DOHH2 (cell line): ENCODE data around the gene PNLIPRP3.

Experiments
- H3F3A ChIP-seq: fragments of 200-600 bp; sonication (generic), shearing (Covaris generic); 2 replicates; pipeline ENCODE4 v1.6.0; 2016; ENCODE audit warnings: antibody characterized with exemption, mild to moderate bottlenecking; ENCODE audit not compliant: control insufficient read depth, insufficient read depth
- H3K27ac ChIP-seq: fragments of 200-600 bp; sonication (generic); 2 replicates; pipeline ENCODE4 v1.5.1; 2014; ENCODE audit warnings: low read depth, mild to moderate bottlenecking, low read length, moderate library complexity
- H3K27me3 ChIP-seq: fragments of 200-600 bp; sonication (generic); 2 replicates; pipeline ENCODE4 v1.6.1; 2014; ENCODE audit warnings: mild to moderate bottlenecking, low read length, mixed read lengths; ENCODE audit not compliant: control insufficient read depth
- H3K36me3 ChIP-seq: fragments of 200-600 bp; sonication (generic); 2 replicates; pipeline ENCODE4 v1.6.1; 2014; ENCODE audit warnings: mild to moderate bottlenecking, low read length, moderate library complexity, mixed read lengths; ENCODE audit not compliant: control insufficient read depth
- H3K4me1 ChIP-seq: fragments of 200-600 bp; sonication (generic); 2 replicates; pipeline ENCODE4 v1.6.1; 2014; ENCODE audit warnings: mild to moderate bottlenecking, low read length, mixed read lengths; ENCODE audit not compliant: control insufficient read depth
- H3K4me2 ChIP-seq: fragments of 200-600 bp; sonication (generic); 2 replicates; pipeline ENCODE4 v1.6.0; 2014; ENCODE audit warnings: mild to moderate bottlenecking, low read length, moderate library complexity
- H3K4me3 ChIP-seq: fragments of 200-600 bp; sonication (generic); 2 replicates; pipeline ENCODE4 v1.5.1; 2014; ENCODE audit warnings: mild to moderate bottlenecking, low read length, mixed read lengths
- H3K79me2 ChIP-seq: fragments of 200-600 bp; sonication (generic); 2 replicates; pipeline ENCODE4 v1.6.1; 2014; ENCODE audit warnings: mild to moderate bottlenecking, low read length, mixed read lengths; ENCODE audit not compliant: control insufficient read depth
- H3K9me2 ChIP-seq: fragments of 200-600 bp; sonication (generic); replicated peaks from 2 replicates; pipeline ENCODE4 v1.6.1; 2014; ENCODE audit warnings: mild to moderate bottlenecking, low read length, mixed read lengths; ENCODE audit not compliant: control insufficient read depth
- H3K9me3 ChIP-seq: fragments of 200-600 bp; sonication (generic); 2 replicates; pipeline ENCODE4 v1.6.1; 2014; ENCODE audit warnings: antibody characterized with exemption, low read length, mixed read lengths; ENCODE audit not compliant: control insufficient read depth, insufficient read depth
- H4K20me1 ChIP-seq: fragments of 200-600 bp; sonication (generic); 2 replicates; pipeline ENCODE4 v1.6.0; 2014; ENCODE audit warnings: low read depth, mild to moderate bottlenecking, antibody characterized with exemption, low read length, moderate library complexity; ENCODE audit not compliant: control insufficient read depth, insufficient read depth
- EZH2phosphoT487 ChIP-seq: fragments of 200-600 bp; sonication (generic); IDR thresholded peaks from 2 replicates; pipeline ENCODE4 v1.6.1; 2017; ENCODE audit warnings: borderline replicate concordance, mild to moderate bottlenecking, antibody characterized with exemption, low read length, moderate library complexity, mixed read lengths
- TF ChIP-seq, protein P1 (sequence below): fragments of 200-600 bp; sonication (generic); IDR thresholded peaks from one replicate; pipeline ENCODE4 v1.5.1; 2014; ENCODE audit warnings: antibody characterized with exemption, mild to moderate bottlenecking, low read depth, low read length; ENCODE audit not compliant: poor library complexity, severe bottlenecking

The PNLIPRP3 gene

DNA sequence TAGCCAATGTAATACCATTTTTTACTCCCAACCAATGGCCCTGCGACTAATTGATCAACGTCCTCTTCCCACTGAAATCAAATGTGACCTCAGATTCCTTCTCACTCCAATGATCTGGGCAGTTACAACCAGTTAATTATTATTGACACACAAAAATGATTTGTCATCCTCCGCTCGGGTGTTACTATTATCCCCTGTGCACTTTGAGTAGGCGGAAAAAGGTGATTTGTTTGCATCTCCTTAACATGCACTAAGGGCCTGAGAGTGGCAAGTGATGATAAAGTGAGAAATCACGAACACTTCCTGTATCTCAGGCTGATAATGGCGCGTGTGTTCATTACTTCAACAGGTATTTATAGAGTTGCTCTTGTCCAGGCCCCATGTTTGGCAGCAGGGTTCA is 77.1 kb downstream of the PNLIPRP3 start:
- Histone ChIP-seq H3K9me2 (no peaks in the 10 kb centered on the region), H3K9me3 (no peaks in the 10 kb centered on the region), H3F3A (no peaks in the 10 kb centered on the region), H3K27ac (no peak overlapping the region), H3K79me2 (no peaks in the 10 kb centered on the region), H3K36me3 (no peaks in the 10 kb centered on the region), H4K20me1 (no peaks in the 10 kb centered on the region), H3K4me3 (no peak overlapping the region), H3K4me1 (no peaks in the 10 kb centered on the region), H3K27me3 (no peaks in the 10 kb centered on the region), H3K4me2 (no peak overlapping the region)
- TF ChIP-seq EZH2phosphoT487 = no peak
- TF ChIP-seq, protein P1, sequence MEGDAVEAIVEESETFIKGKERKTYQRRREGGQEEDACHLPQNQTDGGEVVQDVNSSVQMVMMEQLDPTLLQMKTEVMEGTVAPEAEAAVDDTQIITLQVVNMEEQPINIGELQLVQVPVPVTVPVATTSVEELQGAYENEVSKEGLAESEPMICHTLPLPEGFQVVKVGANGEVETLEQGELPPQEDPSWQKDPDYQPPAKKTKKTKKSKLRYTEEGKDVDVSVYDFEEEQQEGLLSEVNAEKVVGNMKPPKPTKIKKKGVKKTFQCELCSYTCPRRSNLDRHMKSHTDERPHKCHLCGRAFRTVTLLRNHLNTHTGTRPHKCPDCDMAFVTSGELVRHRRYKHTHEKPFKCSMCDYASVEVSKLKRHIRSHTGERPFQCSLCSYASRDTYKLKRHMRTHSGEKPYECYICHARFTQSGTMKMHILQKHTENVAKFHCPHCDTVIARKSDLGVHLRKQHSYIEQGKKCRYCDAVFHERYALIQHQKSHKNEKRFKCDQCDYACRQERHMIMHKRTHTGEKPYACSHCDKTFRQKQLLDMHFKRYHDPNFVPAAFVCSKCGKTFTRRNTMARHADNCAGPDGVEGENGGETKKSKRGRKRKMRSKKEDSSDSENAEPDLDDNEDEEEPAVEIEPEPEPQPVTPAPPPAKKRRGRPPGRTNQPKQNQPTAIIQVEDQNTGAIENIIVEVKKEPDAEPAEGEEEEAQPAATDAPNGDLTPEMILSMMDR = no peak

DNA sequence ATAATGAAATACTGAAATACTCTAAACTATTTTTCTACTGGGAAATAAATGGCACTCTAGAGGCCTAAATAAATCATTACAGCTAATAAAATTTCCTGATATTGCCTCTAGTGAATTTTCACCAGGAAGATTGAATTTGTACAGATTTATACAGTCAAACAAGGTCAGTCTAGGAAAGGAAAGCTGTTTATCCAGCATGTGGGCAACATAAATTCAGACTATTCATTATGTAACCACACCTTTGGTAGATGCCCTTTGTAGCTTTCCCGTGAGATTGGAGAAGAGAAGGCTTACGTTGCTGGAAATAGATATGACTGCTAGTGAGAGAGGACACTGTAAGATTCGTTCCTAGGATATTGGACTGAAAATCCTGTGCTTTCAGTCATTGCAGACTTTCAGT is 82.9 kb downstream of the PNLIPRP3 start:
- H3K4me2 ChIP-seq = no peak overlapping the region
- H3K79me2 ChIP-seq = no peaks in the 10 kb centered on the region

DNA sequence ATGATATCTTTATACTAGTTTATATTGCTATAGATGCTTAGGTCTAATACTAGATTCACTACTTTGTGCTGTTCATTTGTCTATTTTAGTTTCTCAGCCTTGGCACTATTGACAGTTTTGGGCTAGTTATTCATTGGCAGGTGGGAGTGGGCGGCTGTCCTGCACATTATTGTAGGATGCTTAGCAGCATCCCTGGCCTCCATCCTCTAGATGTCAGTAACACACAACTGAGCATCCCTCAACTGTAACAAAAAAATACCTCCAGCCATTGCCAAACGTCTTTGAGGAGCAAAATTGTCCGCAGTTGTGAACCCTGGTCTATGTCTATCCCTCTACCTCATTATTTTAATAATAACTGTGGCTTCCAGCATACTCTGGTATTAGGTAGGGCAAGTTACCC is 83.7 kb downstream of the PNLIPRP3 start:
- TF ChIP-seq EZH2phosphoT487 = no peak
- TF ChIP-seq, protein P1 = no peak
- Histone ChIP-seq H3K36me3 (no peaks in the 10 kb centered on the region), H3K9me3 (no peaks in the 10 kb centered on the region), H3F3A (no peaks in the 10 kb centered on the region), H3K79me2 (no peaks in the 10 kb centered on the region), H3K9me2 (no peaks in the 10 kb centered on the region), H3K27me3 (no peaks in the 10 kb centered on the region), H3K4me2 (no peak overlapping the region), H3K4me3 (no peak overlapping the region), H4K20me1 (no peaks in the 10 kb centered on the region), H3K27ac (no peak overlapping the region), H3K4me1 (no peaks in the 10 kb centered on the region)

More for the DNA sequence above, 82.9 kb downstream of the PNLIPRP3 start:
- no peak overlapping the region for H3K27ac ChIP-seq
- no peaks in the 10 kb centered on the region for H3K27me3 ChIP-seq
- H3K4me1 ChIP-seq = no peaks in the 10 kb centered on the region
- H3K9me3 ChIP-seq = no peaks in the 10 kb centered on the region
- H3K36me3 ChIP-seq = no peaks in the 10 kb centered on the region
- TF ChIP-seq EZH2phosphoT487 = no peak
- TF ChIP-seq, protein P1 = no peak
- no peaks in the 10 kb centered on the region for H3K9me2 ChIP-seq
- no peak overlapping the region for H3K4me3 ChIP-seq
- H4K20me1 ChIP-seq = no peaks in the 10 kb centered on the region
- H3F3A ChIP-seq = no peaks in the 10 kb centered on the region
